SK-N-SH (cell line): ENCODE measurements around the gene AP4E1. TPM values are rescaled to one million over a fixed set of nuclear protein-coding genes. Genes with fewer than 3 reads are reported as not detected.

Experiments
- CTCF ChIA-PET: fragments of 300-600, 350-600 bp; formaldehyde crosslinking; extraction: SDS; loops from one replicate; lab custom pipeline; 2021; lab: Yijun Ruan, JAX
- POLR2A ChIA-PET: fragments of 350-600 bp; sonication (Branson Sonifier 250); formaldehyde crosslinking; extraction: SDS; loops from one replicate; lab custom pipeline; 2020; ENCODE audit warnings: antibody characterized with exemption, inconsistent platforms; lab: Yijun Ruan, JAX
- DNase-seq: peaks from one replicate; pipeline ENCODE4 v3.0.0; 2012
- H2AFZ ChIP-seq: fragments of 200-600 bp; sonication (generic); 2 replicates; pipeline ENCODE4 v1.8.1; 2016; ENCODE audit warnings: antibody characterized with exemption, mild to moderate bottlenecking, low read depth
- H3F3A ChIP-seq: fragments of 200-600 bp; sonication (generic); replicated peaks from 2 replicates; pipeline ENCODE3; 2016; ENCODE audit warnings: antibody characterized with exemption, mild to moderate bottlenecking; ENCODE audit not compliant: insufficient read depth
- H3K27ac ChIP-seq, 2 experiments: fragments of 200-500 bp in 1 of 2; fragments of 200-600 bp in 1 of 2; sonication (Bioruptor generic) in 1 of 2; sonication (generic), shearing (Covaris generic) in 1 of 2; 2 replicates each; pipeline versions ENCODE4 v1.5.1 to v1.6.1; 2014 to 2016; ENCODE audit warnings: low read depth in 2 of 2, inconsistent platforms in 1 of 2, low read length in 1 of 2, mild to moderate bottlenecking in 1 of 2, mixed read lengths in 1 of 2
- H3K27me3 ChIP-seq: fragments of 200-600 bp; sonication (generic), shearing (Covaris generic); 2 replicates; pipeline ENCODE4 v1.6.1; 2016; ENCODE audit warnings: mixed run types; ENCODE audit not compliant: insufficient read depth
- H3K36me3 ChIP-seq, 2 experiments: fragments of 200-500 bp in 1 of 2; fragments of 200-600 bp in 1 of 2; sonication (Bioruptor generic) in 1 of 2; sonication (generic) in 1 of 2; replicated peaks in 1 of 2; 2 replicates each; pipeline versions ENCODE3 to v1.5.1; 2014 to 2016; ENCODE audit warnings: low read length in 1 of 2, mild to moderate bottlenecking in 1 of 2; ENCODE audit not compliant: insufficient read depth in 2 of 2, control insufficient read depth in 1 of 2
- H3K4me1 ChIP-seq, 2 experiments: fragments of 200-500 bp in 1 of 2; fragments of 200-600 bp in 1 of 2; sonication (Bioruptor generic) in 1 of 2; sonication (generic), shearing (Covaris generic) in 1 of 2; 2 replicates each; pipeline versions ENCODE4 v1.5.1 to v1.6.1; 2014 to 2016; ENCODE audit warnings: low read depth in 1 of 2, low read length in 1 of 2, mixed run types in 1 of 2; ENCODE audit not compliant: insufficient read depth in 2 of 2, control insufficient read depth in 1 of 2
- H3K4me2 ChIP-seq: fragments of 200-600 bp; sonication (generic), shearing (Covaris generic); 2 replicates; pipeline ENCODE4 v1.6.1; 2017; ENCODE audit warnings: mixed run types
- H3K4me3 ChIP-seq, 2 experiments: fragments of 200-500 bp in 1 of 2; fragments of 200-600 bp in 1 of 2; sonication (Bioruptor generic) in 1 of 2; sonication (generic), shearing (Covaris generic) in 1 of 2; 2 replicates each; pipeline versions ENCODE4 v1.5.1 to v1.8.1; 2014 to 2016; ENCODE audit warnings: low read depth in 2 of 2, inconsistent platforms in 1 of 2, low read length in 1 of 2, mild to moderate bottlenecking in 1 of 2, mixed read lengths in 1 of 2, moderate library complexity in 1 of 2
- H3K79me2 ChIP-seq: fragments of 200-600 bp; sonication (generic); 2 replicates; pipeline ENCODE4 v1.8.1; 2017; ENCODE audit warnings: mild to moderate bottlenecking; ENCODE audit not compliant: insufficient read depth
- H3K9ac ChIP-seq: fragments of 200-600 bp; sonication (generic); 2 replicates; pipeline ENCODE4 v1.6.1; 2017; ENCODE audit warnings: mixed run types
- H3K9me2 ChIP-seq: fragments of 200-600 bp; sonication (generic); 2 replicates; pipeline ENCODE4 v1.6.1; 2017; ENCODE audit warnings: mixed run types
- H3K9me3 ChIP-seq: fragments of 200-600 bp; sonication (generic); 2 replicates; pipeline ENCODE4 v1.6.1; 2017; ENCODE audit warnings: mixed run types, mild to moderate bottlenecking, moderate library complexity
- H4K20me1 ChIP-seq: fragments of 200-600 bp; sonication (generic); 2 replicates; pipeline ENCODE4 v1.6.1; 2017; ENCODE audit warnings: mild to moderate bottlenecking, mixed run types; ENCODE audit not compliant: insufficient read depth
- EZH2phosphoT487 ChIP-seq: fragments of 200-600 bp; sonication (generic); IDR thresholded peaks from 2 replicates; pipeline ENCODE4 v1.6.1; 2017; ENCODE audit warnings: low read depth, mixed run types, mild to moderate bottlenecking, antibody characterized with exemption, moderate library complexity, borderline replicate concordance
- FOSL2 ChIP-seq: IDR thresholded peaks from 2 replicates; pipeline ENCODE4 v1.4.0; 2012; ENCODE audit warnings: low read depth, mild to moderate bottlenecking, moderate library complexity, borderline replicate concordance
- FOXJ3 ChIP-seq: sonication (generic); formaldehyde crosslinking; IDR thresholded peaks from 2 replicates; pipeline ENCODE4 v1.5.1; 2020; ENCODE audit warnings: mild to moderate bottlenecking, missing genetic modification reagents
- GABPA ChIP-seq: IDR thresholded peaks from 2 replicates; pipeline ENCODE4 v1.4.0; 2012; ENCODE audit warnings: low read depth, mild to moderate bottlenecking
- IRF3 ChIP-seq: fragments of 150-350 bp; IDR thresholded peaks from 2 replicates; pipeline ENCODE4 v1.6.1; 2016; ENCODE audit warnings: mild to moderate bottlenecking, low read depth, low read length
- JUND ChIP-seq: IDR thresholded peaks from 2 replicates; pipeline ENCODE4 v1.4.0; 2012
- MAX ChIP-seq: IDR thresholded peaks from 2 replicates; pipeline ENCODE4 v1.4.0; 2012; ENCODE audit warnings: low read depth
- NRF1 ChIP-seq: IDR thresholded peaks from 2 replicates; pipeline ENCODE4 v1.6.1; 2012; ENCODE audit warnings: low read depth, mild to moderate bottlenecking, low read length
- RCOR1 ChIP-seq: fragments of 150-350 bp; IDR thresholded peaks from 2 replicates; pipeline ENCODE4 v1.6.1; 2017; ENCODE audit warnings: antibody characterized with exemption, low read length
- RFX5 ChIP-seq: IDR thresholded peaks from 2 replicates; pipeline ENCODE4 v1.6.1; 2012; ENCODE audit warnings: mild to moderate bottlenecking, improper control_type of control experiment, low read length
- RXRA ChIP-seq: IDR thresholded peaks from 2 replicates; pipeline ENCODE4 v1.4.0; 2012; ENCODE audit warnings: low read depth, mild to moderate bottlenecking, borderline replicate concordance
- TAF1 ChIP-seq: IDR thresholded peaks from 2 replicates; pipeline ENCODE4 v1.6.1; 2012; ENCODE audit warnings: low read depth, mild to moderate bottlenecking, low read length, moderate library complexity, borderline replicate concordance
- TCF12 ChIP-seq: IDR thresholded peaks from 2 replicates; pipeline ENCODE4 v1.4.0; 2012
- USF1 ChIP-seq: IDR thresholded peaks from 2 replicates; pipeline ENCODE4 v1.4.0; 2012; ENCODE audit warnings: low read depth, borderline replicate concordance
- WGBS: methylation state at CpG from one replicate; pipeline ENCODE4 v1.1.6; 2017; ENCODE audit warnings: low lambda C conversion rate; 5-methylcytosine and 5-hydroxymethylcytosine counted together
- polyA plus RNA-seq, 3 experiments: library from polyadenylated mRNA; depleted of rRNA; stranded (reverse); fragments of >200 nt; gene quantifications; 2 replicates each; pipeline ENCODE4 v1.2.3, GENCODE V29; 2012
- TF ChIP-seq, protein P1 (sequence below): fragments of 200-600 bp; sonication (generic); IDR thresholded peaks from 2 replicates; pipeline ENCODE4 v1.6.1; 2017; ENCODE audit warnings: antibody characterized with exemption, mild to moderate bottlenecking, moderate library complexity
- TF ChIP-seq, protein P2 (sequence below): IDR thresholded peaks from 2 replicates; pipeline ENCODE4; 2012

AP4E1 gene
- polyA plus RNA-seq, 1 of the 3 experiments (the other 2 are of a cell fraction), result 1.6 TPM

GRCh38 chr15:50940506-50940905, 32.0 kb downstream of the AP4E1 start:
- H3K4me2 ChIP-seq, result no peak overlapping the region
- no peak for DNase-seq
- TF ChIP-seq IRF3 (no peak), RXRA (no peak), FOSL2 (peak; percentile 8; the same call in 1 of the 2 replicates), FOXJ3 (CRISPR knock-in tag) (no peak)

DNA sequence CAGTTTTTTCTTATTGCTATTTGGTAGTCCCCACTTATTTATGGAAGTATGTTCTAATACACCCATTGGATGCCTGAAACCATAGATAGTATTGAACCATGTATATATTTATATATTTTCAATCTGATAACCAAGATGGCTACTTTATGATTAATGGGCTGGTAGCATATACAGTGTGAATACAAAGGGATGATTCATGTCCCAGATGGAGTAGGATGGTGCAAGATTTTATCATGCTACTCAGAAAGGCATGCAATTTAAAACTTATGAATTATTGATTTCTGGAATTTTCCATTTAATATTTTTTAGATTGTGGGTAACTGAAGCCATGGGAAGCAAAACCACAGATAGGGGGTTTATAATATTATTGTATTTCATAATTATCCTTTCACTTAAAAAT, 35.2 kb downstream of the AP4E1 start:
- Histone ChIP-seq H4K20me1 (no peaks in the 10 kb centered on the region), H3K27ac (no peak overlapping the region), H3K36me3 (peaks cover 30 to 48% of the 10 kb centered on the region in 2 experiments), H3K4me3 (no peak overlapping the region), H3K4me2 (no peak overlapping the region), H2AFZ (no peak overlapping the region), H3K4me1 (peaks cover 0 to 20% of the 10 kb centered on the region in 2 experiments; a peak in 2 of 4 replicates), H3K9me3 (no peaks in the 10 kb centered on the region), H3K79me2 (no peaks in the 10 kb centered on the region), H3K27me3 (no peaks in the 10 kb centered on the region), H3F3A (peaks cover 10% of the 10 kb centered on the region), H3K9ac (no peak overlapping the region), H3K9me2 (no peaks in the 10 kb centered on the region)
- CTCF ChIA-PET, result no interaction called here
- TF ChIP-seq, protein P1, sequence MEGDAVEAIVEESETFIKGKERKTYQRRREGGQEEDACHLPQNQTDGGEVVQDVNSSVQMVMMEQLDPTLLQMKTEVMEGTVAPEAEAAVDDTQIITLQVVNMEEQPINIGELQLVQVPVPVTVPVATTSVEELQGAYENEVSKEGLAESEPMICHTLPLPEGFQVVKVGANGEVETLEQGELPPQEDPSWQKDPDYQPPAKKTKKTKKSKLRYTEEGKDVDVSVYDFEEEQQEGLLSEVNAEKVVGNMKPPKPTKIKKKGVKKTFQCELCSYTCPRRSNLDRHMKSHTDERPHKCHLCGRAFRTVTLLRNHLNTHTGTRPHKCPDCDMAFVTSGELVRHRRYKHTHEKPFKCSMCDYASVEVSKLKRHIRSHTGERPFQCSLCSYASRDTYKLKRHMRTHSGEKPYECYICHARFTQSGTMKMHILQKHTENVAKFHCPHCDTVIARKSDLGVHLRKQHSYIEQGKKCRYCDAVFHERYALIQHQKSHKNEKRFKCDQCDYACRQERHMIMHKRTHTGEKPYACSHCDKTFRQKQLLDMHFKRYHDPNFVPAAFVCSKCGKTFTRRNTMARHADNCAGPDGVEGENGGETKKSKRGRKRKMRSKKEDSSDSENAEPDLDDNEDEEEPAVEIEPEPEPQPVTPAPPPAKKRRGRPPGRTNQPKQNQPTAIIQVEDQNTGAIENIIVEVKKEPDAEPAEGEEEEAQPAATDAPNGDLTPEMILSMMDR, result no peak
- TF ChIP-seq GABPA, result no peak
- no peak for TF ChIP-seq RFX5
- no peak for TF ChIP-seq MAX
- no peak for TF ChIP-seq EZH2phosphoT487
- no peak for TF ChIP-seq USF1
- no peak for TF ChIP-seq NRF1
- TF ChIP-seq TAF1, result no peak
- 0 out of 2 replicates have a peak, but pooled peaks have one; percentile 20 for TF ChIP-seq TCF12
- TF ChIP-seq JUND, result 0 out of 2 replicates have a peak, but pooled peaks have one; percentile 7
- no peak for TF ChIP-seq RCOR1
- peak; percentile 13; the same call in 1 of the 2 replicates for TF ChIP-seq FOSL2
- TF ChIP-seq, protein P2, sequence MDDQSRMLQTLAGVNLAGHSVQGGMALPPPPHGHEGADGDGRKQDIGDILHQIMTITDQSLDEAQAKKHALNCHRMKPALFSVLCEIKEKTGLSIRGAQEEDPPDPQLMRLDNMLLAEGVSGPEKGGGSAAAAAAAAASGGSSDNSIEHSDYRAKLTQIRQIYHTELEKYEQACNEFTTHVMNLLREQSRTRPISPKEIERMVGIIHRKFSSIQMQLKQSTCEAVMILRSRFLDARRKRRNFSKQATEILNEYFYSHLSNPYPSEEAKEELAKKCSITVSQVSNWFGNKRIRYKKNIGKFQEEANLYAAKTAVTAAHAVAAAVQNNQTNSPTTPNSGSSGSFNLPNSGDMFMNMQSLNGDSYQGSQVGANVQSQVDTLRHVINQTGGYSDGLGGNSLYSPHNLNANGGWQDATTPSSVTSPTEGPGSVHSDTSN, result peak; percentile 31; the same call in 1 of the 2 replicates
- DNase-seq, result no peak
- POLR2A ChIA-PET, result no interaction called here

More at GRCh38 chr15:50940506-50940905, 32.0 kb downstream of the AP4E1 start:
- POLR2A ChIA-PET, result no interaction called here
- H3K79me2 ChIP-seq, result no peaks in the 10 kb centered on the region
- no peak overlapping the region for H3K4me3 ChIP-seq
- WGBS, result 92% methylated on average over 2 of the region's 2 CpGs
- H2AFZ ChIP-seq, result no peak overlapping the region
- H3K27ac ChIP-seq, result no peak overlapping the region
- CTCF ChIA-PET, result no interaction called here
- H3F3A ChIP-seq, result peaks cover 13% of the 10 kb centered on the region
- no peaks in the 10 kb centered on the region for H3K27me3 ChIP-seq
- no peaks in the 10 kb centered on the region for H4K20me1 ChIP-seq
- no peaks in the 10 kb centered on the region for H3K9me2 ChIP-seq
- H3K9ac ChIP-seq, result no peak overlapping the region
- peaks cover 34 to 35% of the 10 kb centered on the region in 2 experiments for H3K36me3 ChIP-seq
- H3K9me3 ChIP-seq, result no peaks in the 10 kb centered on the region
- peaks cover 0 to 14% of the 10 kb centered on the region in 2 experiments; a peak in 2 of 4 replicates for H3K4me1 ChIP-seq
